Stimulated activated CD4-positive, alpha-beta T cell treated with anti-CD3 and anti-CD28 coated beads, Interleukin-4, amount 100 ng/mL, for 4 hours (primary cell): Measurements from ENCODE around the gene GORASP1.
"Not testable (repeated sequence)": the region's sequence is repeated elsewhere in the genome, so short reads cannot be mapped to it uniquely, and the experiment has no call there.

Source experiments
- DNase-seq, 2 experiments: peaks; one replicate each; pipeline ENCODE4 v3.0.0-alpha.2; 2020

The GORASP1 gene

DNA sequence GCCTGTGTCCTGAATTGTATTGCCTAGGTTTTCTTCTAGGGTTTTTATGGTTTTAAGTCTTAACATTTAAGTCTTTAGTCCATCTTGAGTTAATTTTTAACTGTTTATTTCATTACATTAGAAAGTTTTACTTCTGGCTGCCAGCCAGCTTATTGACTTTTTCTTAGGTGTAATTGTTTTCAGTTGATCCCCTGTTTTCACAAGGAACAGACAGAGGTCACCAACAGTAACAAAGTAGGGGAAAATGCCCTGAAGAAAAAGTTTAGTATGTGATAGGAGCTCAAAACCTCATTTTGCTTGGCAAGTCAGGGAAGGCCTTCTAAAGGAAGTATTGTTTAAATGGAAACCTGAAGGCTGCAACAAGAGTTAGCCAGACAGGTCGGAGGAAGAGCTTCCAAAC, 45.2 kb downstream of the GORASP1 start:
- DNase-seq: no peak

DNA sequence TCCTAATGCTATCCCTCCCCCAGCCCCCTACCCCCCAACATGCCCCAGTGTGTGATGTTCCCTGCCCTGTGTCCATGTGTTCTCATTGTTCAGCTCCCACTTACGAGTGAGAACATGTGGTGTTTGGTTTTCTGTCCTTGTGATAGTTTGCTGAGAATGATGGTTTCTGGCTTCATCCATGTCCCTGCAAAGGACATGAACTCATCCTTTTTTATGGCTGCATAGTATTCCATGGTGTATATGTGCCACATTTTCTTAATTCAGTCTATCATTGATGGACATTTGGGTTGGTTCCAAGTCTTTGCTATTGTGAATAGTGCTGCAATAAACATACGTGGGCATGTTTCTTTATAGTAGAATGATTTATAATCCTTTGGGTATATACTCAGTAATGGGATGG, 46.2 kb downstream of the GORASP1 start:
- not testable (repeated sequence) for DNase-seq

DNA sequence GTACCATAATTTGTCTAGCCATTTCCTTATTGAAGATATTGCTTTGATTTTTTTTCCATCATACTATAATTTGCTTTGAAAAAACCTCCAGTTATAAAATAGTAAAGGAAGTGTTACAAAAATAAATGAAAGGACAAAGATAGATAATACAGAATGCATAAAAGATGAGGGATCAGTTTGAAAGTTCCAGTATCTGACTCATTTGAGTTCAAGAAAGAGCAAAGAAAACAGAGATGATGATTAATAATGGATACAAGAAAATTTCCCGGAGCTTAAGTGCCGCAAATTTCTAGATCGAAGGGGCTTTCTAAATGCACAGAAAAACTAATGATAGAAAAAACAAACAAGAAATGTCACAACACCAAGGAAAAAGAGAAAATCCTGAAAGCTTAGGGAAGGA, 51.3 kb downstream of the GORASP1 start:
- no peak for DNase-seq

DNA sequence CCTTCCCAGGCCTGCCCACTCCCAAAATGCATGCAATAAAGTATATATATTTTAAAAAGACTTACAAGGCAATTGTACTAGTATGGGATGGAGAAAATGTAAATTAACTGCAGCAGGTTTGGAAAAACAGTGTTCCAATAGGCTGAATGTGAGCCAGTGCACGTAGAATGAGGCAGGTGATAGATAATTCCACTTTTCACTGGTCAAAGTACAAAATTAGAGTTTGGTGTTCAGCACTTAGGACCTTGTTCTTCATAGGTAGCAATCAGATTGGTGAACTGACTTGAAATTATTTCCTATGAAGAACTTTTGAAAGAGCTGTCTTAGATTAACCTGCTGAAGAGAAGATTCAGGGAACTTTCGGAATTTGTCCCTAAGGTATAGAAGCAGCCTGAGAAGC, 53.7 kb downstream of the GORASP1 start:
- no peak for DNase-seq

DNA sequence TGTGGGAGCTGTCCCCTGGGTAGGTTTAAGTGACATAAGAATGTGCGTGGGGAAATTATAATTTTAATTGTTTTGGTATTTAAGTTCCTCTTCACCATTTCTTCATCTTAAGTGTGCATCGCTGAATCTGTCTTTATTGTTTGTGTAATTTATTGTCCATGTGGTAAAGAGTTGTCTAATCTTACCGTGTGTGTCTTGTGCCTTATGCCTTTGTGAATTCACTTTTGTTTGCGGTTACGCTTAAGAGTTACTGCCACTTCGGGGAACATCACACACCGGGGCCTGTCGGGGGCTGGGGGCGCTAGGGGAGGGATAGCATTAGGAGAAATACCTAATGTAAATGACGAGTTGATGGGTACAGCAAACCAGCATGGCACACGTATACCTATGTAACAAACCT, 54.8 kb downstream of the GORASP1 start:
- DNase-seq: no peak

DNA sequence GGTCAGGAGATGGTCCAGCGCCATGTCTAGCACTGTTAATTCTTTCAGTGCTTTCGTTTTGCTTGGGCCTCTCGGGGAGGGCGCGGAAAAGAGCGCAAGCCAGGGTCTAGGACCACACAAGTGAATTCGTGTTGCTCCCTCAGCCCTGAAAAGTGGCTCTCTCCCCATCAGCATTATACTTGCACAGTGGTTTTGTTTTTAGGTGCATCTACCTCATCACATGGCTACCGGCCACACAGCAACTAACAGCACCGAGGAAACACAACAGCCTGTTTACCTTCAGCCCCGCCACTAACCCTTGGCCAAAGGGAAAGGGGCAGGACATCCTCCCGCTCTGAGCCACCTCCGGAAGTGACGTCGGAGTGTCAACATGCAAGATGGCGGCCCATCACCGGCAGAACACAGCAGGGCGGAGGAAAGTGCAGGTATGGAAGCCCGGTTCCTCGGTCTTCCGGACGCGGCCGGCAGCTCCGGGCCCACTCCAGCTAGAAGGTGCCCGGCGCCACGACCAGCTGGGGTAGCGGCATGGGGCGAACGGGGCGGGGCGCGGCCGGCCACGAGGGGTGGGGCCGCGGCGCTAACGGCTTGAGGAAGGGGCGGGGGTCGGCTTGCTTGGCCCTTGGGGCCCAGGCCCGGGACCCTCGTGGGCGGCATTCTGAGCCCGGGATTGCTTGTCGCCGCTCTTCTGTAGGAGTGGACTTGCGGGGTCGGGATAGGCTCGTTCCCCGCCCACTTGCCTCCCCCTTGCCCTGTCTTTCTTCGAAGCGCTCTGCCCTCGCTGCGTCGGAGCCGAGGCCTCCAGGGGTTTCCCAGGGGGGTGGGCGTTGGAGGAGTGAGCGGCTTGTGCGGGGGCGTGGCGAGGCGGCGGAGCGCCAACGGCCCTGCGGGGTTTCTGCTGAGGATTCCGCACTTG, 55.5 kb downstream of the GORASP1 start, which contains the start of the genes SCN11A and WDR48:
SCN11A (minus strand) TSS at position 296 of the 913 bp plus-strand sequence. CDS start 101,582 bp downstream, outside the sequence.
WDR48 (plus strand) TSS at position 368 of the 913 bp plus-strand sequence; CDS start at position 378, 10 bp downstream.
- peak; percentile 86 to 91 for DNase-seq

DNA sequence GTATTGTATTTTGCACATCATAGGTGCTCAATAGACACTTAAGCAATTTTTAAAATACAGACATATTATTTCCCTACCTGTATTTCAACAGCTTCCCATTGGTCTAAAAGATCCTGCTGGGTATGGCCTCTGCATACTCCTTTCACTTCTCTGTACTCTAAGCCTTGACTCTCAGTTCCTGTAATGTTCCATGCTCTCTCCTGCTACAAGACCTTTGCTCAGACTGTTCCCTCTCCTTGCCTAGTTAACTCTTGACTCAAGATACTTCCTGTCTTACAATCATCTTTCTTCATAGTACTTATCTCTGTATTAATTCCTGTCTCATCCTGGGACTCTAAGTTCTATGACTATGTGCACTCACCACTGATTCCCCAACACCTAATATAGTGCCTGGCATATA, 57.4 kb downstream of the GORASP1 start:
- DNase-seq: no peak
